PC-9 (cell line): ENCODE results near the gene CHAC2.

ENCODE experiments used
- EZH2 ChIP-seq: fragments of 200-600 bp; sonication (generic); IDR thresholded peaks from 2 replicates; pipeline ENCODE4 v1.8.0; 2017; ENCODE audit warnings: antibody characterized with exemption, low read depth
- TF ChIP-seq, protein P1 (sequence below): fragments of 200-600 bp; sonication (generic); conservative IDR thresholded peaks from 2 replicates; pipeline ENCODE4 v1.6.1; 2017; ENCODE audit warnings: mixed run types, antibody characterized with exemption, mild to moderate bottlenecking, moderate library complexity

DNA sequence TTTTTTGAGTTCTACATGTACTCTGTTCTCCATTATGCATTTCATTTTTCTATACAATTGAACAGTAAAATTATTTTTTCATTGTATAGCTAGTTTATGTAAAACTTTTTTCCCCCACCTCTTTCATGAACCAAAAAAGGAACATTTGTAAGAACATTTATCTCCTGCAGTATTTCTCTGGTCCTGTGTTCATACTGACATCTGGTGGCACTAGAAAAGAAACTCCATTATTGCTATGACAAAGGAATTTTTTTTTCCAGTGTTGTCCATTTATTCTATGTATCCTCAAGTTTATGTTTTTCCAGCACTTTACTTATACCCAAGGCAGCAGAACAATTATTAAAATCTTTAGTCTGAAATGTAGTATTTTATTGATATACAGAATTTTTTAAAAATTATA is 27.4 kb upstream of the CHAC2 start:
- no peak for TF ChIP-seq EZH2
- TF ChIP-seq, protein P1, sequence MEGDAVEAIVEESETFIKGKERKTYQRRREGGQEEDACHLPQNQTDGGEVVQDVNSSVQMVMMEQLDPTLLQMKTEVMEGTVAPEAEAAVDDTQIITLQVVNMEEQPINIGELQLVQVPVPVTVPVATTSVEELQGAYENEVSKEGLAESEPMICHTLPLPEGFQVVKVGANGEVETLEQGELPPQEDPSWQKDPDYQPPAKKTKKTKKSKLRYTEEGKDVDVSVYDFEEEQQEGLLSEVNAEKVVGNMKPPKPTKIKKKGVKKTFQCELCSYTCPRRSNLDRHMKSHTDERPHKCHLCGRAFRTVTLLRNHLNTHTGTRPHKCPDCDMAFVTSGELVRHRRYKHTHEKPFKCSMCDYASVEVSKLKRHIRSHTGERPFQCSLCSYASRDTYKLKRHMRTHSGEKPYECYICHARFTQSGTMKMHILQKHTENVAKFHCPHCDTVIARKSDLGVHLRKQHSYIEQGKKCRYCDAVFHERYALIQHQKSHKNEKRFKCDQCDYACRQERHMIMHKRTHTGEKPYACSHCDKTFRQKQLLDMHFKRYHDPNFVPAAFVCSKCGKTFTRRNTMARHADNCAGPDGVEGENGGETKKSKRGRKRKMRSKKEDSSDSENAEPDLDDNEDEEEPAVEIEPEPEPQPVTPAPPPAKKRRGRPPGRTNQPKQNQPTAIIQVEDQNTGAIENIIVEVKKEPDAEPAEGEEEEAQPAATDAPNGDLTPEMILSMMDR = peak; percentile 75
